Dedifferentiated amniotic fluid mesenchymal stem cell (primary cell): ENCODE data around the gene ACHE.
A peak's percentile ranks its signal among the peaks of the same experiment; 100 is the strongest.

Source experiments
- DNase-seq: peaks from one replicate; pipeline ENCODE4 v3.0.0-alpha.2; 2016; ENCODE audit errors: extremely low spot score

ACHE gene

DNA sequence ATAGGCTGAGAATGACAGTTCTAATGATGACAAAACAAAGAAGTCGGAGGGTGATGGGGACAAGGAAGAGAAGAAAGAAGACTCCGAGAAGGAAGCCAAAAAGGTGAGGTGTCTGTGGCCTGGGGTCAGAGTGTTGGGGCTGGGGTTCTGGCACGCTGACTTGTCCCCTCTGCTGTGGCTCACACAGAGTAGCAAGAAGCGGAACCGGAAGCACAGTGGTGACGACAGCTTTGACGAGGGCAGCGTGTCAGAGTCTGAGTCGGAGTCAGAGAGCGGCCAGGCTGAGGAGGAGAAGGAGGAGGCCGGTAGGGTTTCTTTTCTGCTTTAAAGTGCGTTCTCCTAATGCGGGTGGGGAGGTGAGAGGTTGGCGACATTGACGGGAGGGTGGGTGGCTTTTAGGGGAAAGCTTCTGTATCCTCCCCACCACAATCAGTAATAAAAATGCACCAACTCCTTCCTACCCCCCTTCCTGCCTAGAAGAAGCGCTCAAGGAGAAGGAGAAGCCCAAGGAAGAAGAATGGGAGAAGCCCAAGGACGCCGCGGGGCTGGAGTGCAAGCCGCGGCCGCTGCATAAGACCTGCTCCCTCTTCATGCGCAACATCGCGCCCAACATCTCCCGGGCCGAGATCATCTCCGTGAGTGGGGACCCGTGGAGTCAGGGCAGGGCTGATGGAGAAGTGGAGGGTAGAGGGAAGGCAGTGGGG lies 10.8 kb downstream of the ACHE start:
- DNase-seq: no peak

GRCh38 chr7:100882785-100883526 lies 12.7 kb downstream of the ACHE start:
- DNase-seq: no peak

DNA sequence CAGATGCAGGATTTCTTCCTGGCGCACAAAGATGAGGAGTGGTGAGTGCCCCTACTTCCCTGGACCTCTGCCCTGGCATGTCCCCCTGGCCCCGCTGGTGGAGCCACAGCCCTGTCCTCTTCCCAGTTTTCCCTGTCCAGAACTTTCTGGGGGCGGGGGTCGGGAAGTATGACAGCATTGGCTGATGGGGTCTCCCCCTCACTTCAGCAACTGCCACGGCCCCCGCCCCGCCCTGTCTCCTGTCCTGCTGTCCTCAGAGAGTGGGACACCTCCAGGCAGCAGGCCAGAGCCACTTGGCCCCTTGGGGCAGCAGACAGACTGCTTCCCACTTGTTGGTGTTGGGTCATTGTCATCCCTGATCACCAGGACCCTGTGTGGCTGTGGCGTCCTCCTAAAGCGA lies 13.5 kb downstream of the ACHE start:
- no peak for DNase-seq

- no peak for DNase-seq
Measured at GRCh38 chr7:100881136-100881535, 14.6 kb downstream of the ACHE start.

- no peak for DNase-seq
Measured at GRCh38 chr7:100880645-100881044, 15.0 kb downstream of the ACHE start.

GRCh38 chr7:100879685-100880261 lies 15.9 kb downstream of the ACHE start:
- no peak for DNase-seq

DNA sequence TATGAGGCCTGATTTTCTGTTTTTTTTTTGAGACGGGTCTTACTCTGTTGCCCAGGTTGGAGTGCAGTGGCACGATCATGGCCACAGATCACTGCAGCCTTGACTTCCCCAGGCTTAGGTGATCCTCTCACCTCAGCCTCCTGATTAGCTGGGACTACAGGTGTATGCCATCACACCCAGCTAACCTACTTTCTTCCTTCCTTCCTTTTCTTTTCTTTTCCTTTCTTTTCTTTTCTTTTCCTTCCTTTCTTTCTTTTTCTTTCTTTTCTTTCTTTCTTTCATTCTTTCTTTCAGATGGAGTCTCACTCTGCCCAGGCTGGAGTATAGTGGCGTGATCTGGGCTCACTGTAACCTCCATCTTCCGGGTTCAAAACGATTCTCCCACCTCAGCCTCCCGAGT lies 17.0 kb downstream of the ACHE start:
- no peak for DNase-seq

DNA sequence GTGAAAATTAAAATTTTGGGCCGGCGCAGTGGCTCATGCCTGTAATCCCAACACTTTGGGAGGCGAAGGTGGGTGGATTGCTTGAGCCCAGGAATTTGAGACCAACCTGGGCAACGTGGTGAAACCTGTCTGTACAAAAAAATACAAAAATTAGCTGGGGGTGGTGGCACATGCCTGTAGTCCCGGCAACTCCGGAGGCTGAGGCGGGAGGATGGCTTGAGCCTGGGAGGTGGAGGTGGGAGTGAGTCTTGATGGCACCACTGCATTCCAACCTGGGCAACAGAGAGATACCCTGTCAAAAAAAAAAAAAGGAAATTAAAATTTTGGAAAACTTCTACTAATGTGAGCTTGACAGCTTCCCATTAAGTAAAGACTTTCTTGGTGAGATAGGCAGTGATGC lies 17.7 kb downstream of the ACHE start:
- DNase-seq: no peak

GRCh38 chr7:100875356-100875751 lies 20.3 kb downstream of the ACHE start:
- peak; percentile 21 for DNase-seq

DNA sequence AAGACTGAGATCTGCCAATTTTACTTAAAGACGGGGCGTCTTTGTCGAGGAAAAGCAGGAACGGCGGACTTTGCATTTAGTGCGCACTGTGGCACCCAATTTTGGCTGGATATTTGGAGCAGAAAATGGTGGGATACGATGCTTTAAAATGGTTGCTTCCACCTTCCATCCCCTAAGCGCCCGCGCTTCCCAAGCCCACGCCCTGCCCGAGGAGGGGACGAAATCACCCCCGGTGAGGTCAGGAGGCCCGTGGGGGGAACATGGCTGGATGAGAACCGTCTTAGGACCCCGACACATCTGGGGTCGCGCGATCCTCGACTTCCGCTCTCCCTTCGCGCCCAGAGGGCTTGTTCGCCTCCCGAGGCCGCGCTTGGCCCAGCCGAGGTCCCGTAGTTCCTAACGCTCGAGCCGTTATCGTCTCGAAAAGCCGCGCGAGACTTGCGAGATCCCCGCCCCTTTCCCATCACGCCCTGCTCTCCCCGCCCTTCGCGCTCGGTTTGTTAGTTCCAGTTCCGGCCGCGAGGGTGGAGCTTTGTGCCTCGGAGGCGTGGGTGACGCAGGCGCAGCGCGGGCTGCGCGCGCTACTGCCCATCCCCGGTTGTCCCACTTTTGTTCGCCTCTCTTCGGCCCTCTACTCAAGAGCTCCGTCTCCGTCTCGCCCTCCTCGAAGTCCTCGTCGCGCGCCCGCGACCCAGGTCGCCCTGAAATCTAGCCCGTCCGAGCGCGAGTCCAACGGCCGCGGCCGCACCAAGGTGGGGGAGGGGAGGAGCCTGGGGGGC lies 20.9 kb downstream of the ACHE start, which contains the start of gene SRRT:
Gene SRRT, plus strand, starts transcription at position 527 of the 779 bp plus-strand sequence. CDS start 488 bp downstream, outside the sequence.
- peak; percentile 99 for DNase-seq

GRCh38 chr7:100874300-100874576 lies 21.4 kb downstream of the ACHE start:
- no peak for DNase-seq

DNA sequence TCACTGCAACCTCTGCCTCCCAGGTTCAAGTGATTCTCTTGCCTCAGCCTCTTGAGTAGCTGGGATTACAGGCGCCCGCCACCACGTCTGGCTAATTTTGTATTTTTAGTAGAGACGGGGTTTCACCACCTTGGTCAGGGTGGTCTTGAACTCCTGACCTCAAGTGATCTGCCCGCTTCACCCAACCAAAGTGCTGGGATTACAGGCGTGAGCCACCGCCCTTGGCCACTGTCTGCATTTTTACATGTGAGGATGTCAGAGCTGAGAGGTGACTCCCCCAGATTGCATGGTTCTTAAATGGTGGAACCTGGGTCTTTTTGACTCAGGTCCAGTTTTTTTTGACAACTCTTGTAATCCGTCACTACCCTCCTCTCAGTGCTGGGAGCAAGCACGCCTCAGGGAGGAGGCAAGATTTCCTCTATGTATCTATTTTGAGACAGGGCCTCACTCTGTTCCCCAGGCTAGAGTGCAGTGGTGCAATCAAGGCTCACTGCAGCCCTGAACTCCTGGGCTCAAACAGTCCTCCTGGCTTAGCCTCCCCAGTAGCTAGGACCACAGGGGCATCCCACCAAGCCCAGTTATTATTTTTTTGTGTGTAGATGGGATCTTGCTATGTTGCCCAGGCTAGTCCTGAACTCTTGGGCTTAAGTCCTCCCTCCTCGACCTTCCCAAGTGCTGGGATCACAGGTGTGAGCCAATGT lies 21.9 kb downstream of the ACHE start:
- no peak for DNase-seq

- no peak for DNase-seq
Measured at GRCh38 chr7:100867776-100868485, 27.8 kb downstream of the ACHE start.

DNA sequence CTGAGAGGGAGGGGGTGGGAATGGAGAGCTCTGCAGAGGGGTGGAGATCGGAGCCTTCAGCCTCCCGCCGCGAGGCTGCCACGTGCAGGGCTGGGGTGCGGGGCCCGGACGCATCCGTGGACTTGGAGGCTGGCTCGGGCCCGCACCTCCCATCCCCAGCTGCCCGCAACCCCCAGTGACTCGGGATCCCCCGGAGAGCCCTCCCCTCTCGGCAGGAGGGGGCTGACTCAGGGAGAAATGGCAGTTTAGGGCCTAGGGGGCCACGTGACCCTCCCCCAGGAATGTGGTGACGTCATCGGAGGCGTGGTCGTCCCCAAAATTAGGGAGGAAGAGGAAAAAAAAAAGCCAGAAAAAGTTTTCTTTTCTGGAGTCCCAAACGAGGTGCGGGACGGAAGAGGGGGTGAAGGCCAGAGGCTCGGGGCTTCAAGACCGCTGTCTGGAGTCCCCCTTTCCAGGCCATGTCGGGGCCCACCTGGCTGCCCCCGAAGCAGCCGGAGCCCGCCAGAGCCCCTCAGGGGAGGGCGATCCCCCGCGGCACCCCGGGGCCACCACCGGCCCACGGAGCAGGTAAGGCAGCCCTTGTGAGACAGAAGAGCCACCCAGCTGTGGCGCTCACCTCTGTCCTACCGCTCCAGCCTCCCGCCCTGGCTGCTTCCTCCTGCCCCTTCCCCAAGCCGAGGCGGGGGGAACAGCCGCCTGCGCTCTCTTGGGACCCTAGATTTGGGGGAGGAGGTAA lies 28.5 kb downstream of the ACHE start, which contains the start of gene TRIP6:
Gene TRIP6, plus strand, starts transcription at position 348 of the 736 bp plus-strand sequence. Its CDS starts 111 bp downstream, at position 459.
- DNase-seq: peak; percentile 92

- DNase-seq: no peak
Measured at GRCh38 chr7:100866729-100867039, 29.0 kb downstream of the ACHE start.

GRCh38 chr7:100865938-100866728 lies 29.6 kb downstream of the ACHE start:
- DNase-seq: no peak

GRCh38 chr7:100865372-100865911 lies 30.2 kb downstream of the ACHE start:
- DNase-seq: no peak

GRCh38 chr7:100864263-100864845 lies 31.3 kb downstream of the ACHE start:
- no peak for DNase-seq

DNA sequence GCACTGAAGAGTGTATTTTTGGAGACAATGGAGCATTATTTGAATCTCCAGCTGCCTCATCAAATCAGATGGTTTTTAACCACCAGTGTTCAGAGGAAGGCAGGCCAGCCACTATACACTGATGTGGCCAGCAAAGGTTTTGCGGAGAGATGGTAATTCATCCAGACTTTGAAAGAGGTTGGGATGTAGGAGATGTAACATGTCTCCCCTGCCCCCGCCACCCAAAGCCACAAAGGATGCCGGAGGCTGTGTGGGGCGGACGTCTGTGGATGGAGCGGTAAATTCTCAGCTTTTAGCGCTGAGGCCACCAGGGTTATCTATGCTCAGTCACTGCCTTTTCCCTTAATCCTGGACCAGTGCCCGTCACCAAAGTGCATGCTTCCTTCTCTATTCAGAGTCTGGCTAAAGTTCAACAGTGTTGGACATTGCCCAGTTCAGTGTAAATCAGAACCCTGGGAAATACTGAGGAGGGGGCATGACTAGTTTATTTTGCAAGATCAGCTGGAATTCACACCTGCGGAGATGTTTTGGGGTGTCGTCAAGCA lies 32.2 kb downstream of the ACHE start:
- DNase-seq: no peak
